Chondrocyte (in vitro differentiated cells): ENCODE results near the gene AFF3. TPM values are rescaled to one million over a fixed set of nuclear protein-coding genes. Genes with fewer than 3 reads are reported as not detected.
"Not testable (repeated sequence)": the region's sequence is repeated elsewhere in the genome, so short reads cannot be mapped to it uniquely, and the experiment has no call there.

ENCODE experiments used
- DNase-seq: peaks from one replicate; pipeline ENCODE4 v3.0.0; 2021; ENCODE audit warnings: mixed read lengths, low spot score
- H3K27ac Mint-ChIP-seq: one replicate; pipeline ENCODE4 v1.8.0; 2021; ENCODE audit warnings: mild to moderate bottlenecking, moderate library complexity, mixed read lengths; ENCODE audit not compliant: unreplicated experiment
- H3K27me3 Mint-ChIP-seq: 2 replicates; pipeline ENCODE4 v1.8.0; 2021; ENCODE audit warnings: low read depth, mixed read lengths
- H3K36me3 Mint-ChIP-seq: 2 replicates; pipeline ENCODE4 v1.8.0; 2021; ENCODE audit warnings: low read depth, mixed read lengths
- H3K4me1 Mint-ChIP-seq: 2 replicates; pipeline ENCODE4 v1.8.0; 2021; ENCODE audit warnings: low read depth, mild to moderate bottlenecking, mixed read lengths
- H3K4me3 Mint-ChIP-seq: one replicate; pipeline ENCODE4 v1.8.0; 2021; ENCODE audit warnings: mild to moderate bottlenecking, moderate library complexity, mixed read lengths; ENCODE audit not compliant: unreplicated experiment
- H3K9me3 Mint-ChIP-seq: 2 replicates; pipeline ENCODE4 v1.8.0; 2021; ENCODE audit warnings: low read depth, mixed read lengths
- total RNA-seq: library from RNA; stranded (reverse); gene quantifications from 3 replicates; pipeline ENCODE4 v1.2.1, GENCODE V29; 2021
- TF ChIP-seq, protein P1 (sequence below): fragments of 200-600 bp; sonication (generic); IDR thresholded peaks from 2 replicates; pipeline ENCODE4 v1.5.0; 2021; ENCODE audit warnings: antibody characterized with exemption, mild to moderate bottlenecking, moderate library complexity

Gene AFF3
- total RNA-seq, 1 donor from 2014 or later, result 127 TPM

DNA sequence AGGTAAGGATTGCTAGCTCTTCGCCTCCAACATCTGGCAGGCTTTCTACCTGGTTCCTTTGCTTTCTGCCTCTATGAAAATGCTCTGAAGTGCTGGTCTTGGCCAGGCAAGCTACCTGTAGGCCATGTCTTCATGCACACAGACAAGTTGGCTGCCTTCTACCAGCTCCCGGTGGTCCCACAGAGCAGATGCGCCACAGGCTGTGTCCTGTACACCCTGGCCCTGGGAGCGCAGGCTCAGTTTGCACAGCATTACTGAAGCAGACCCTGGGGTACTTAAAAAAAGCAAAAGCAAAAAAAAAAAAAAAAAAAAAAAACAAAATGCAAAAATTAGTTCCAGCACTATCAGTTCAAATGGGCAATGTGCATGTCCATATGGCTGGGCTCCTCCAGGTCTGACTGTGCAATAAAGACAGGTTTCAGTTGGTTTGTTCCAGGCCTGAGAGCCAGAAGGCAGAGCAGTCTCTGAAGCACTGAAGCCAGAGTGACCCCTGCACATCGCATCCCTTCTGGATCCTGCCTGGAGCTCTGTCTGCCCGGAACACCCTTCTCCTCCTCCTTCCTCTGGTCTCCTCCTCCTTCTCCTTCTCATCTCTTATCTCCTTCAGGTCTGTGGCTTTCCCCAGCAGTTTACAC is 364.6 kb downstream of the AFF3 start:
- no peaks in the 10 kb centered on the region for H3K27me3 Mint-ChIP-seq
- no peak for DNase-seq
- H3K36me3 Mint-ChIP-seq, result peaks cover 17% of the 10 kb centered on the region
- TF ChIP-seq, protein P1, sequence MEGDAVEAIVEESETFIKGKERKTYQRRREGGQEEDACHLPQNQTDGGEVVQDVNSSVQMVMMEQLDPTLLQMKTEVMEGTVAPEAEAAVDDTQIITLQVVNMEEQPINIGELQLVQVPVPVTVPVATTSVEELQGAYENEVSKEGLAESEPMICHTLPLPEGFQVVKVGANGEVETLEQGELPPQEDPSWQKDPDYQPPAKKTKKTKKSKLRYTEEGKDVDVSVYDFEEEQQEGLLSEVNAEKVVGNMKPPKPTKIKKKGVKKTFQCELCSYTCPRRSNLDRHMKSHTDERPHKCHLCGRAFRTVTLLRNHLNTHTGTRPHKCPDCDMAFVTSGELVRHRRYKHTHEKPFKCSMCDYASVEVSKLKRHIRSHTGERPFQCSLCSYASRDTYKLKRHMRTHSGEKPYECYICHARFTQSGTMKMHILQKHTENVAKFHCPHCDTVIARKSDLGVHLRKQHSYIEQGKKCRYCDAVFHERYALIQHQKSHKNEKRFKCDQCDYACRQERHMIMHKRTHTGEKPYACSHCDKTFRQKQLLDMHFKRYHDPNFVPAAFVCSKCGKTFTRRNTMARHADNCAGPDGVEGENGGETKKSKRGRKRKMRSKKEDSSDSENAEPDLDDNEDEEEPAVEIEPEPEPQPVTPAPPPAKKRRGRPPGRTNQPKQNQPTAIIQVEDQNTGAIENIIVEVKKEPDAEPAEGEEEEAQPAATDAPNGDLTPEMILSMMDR, result no peak
- H3K4me3 Mint-ChIP-seq, result no peak overlapping the region
- peaks cover 57% of the 10 kb centered on the region for H3K4me1 Mint-ChIP-seq
- no peak overlapping the region for H3K27ac Mint-ChIP-seq
- peaks cover 20% of the 10 kb centered on the region for H3K9me3 Mint-ChIP-seq

DNA sequence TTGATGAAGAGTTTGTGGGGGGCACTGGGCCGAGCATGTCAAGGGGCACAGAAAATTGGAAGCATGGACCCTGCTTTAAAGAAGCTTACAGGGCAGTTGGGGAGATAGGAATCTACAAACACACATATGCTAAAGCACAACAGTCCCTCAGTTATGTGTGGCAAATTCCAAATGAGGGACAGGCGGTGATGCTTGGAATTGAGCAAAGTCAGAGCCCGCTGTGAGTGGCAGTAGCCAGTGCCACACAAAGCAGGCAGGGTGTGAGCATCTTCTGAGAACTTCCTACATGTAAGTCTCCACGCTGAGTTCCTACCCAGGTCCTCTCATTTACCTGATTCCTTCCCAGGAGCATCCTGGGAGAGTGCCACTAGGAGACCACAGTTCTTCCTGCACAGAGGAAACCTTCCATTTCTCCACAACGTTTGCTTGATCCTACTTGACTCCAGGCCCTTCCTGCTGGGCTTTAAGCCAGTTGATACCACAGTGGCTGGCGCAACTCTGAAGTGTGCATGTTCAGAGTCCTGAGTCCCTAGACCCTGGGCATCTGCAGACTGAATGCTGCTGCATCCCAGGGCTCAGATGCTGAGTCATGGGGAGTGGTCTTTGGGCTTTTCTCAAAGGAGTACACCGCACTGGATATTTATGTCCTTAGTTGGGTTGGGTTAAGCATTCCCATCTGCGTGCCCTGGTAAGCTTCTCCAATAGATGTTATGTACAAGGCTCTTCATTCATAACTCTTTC is 365.3 kb downstream of the AFF3 start:
- no peak for DNase-seq
- H3K9me3 Mint-ChIP-seq, result peaks cover 20% of the 10 kb centered on the region
- peaks cover 64% of the 10 kb centered on the region for H3K4me1 Mint-ChIP-seq
- peaks cover 17% of the 10 kb centered on the region for H3K36me3 Mint-ChIP-seq
- TF ChIP-seq, protein P1, result no peak
- peak overlapping the region; percentile 13 for H3K27ac Mint-ChIP-seq
- H3K27me3 Mint-ChIP-seq, result no peaks in the 10 kb centered on the region
- H3K4me3 Mint-ChIP-seq, result no peak overlapping the region

GRCh38 chr2:99776206-99776905 is 366.0 kb downstream of the AFF3 start:
- H3K9me3 Mint-ChIP-seq, result peaks cover 20% of the 10 kb centered on the region
- peaks cover 19% of the 10 kb centered on the region for H3K36me3 Mint-ChIP-seq
- peak overlapping the region; percentile 84 for H3K27ac Mint-ChIP-seq
- no peak for DNase-seq
- TF ChIP-seq, protein P1, result no peak
- peaks cover 70% of the 10 kb centered on the region for H3K4me1 Mint-ChIP-seq
- H3K4me3 Mint-ChIP-seq, result no peak overlapping the region
- no peaks in the 10 kb centered on the region for H3K27me3 Mint-ChIP-seq

DNA sequence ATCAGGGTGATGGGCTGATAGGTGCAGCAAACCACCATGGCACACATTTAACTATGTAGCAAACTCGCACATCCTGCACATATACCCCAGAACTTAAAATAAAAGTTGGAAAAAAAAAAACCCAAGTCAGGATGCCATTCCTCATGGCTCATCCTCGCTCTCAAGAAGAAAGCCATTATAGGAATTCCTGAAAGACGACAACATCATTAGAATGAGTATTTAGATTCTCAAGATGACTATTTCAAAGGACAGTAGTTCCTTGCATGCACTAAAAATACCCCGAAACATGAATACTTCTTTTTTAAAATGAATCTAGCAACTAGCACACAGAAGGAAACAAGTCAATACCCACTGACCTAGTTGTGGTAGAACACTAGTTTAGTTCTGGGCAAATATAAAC is 366.8 kb downstream of the AFF3 start:
- Mint-ChIP-seq H3K27me3 (no peaks in the 10 kb centered on the region), H3K4me3 (no peak overlapping the region), H3K36me3 (peaks cover 20% of the 10 kb centered on the region), H3K9me3 (peaks cover 20% of the 10 kb centered on the region), H3K27ac (peak overlapping the region; percentile 84), H3K4me1 (peaks cover 68% of the 10 kb centered on the region)
- TF ChIP-seq, protein P1, result no peak
- no peak for DNase-seq

DNA sequence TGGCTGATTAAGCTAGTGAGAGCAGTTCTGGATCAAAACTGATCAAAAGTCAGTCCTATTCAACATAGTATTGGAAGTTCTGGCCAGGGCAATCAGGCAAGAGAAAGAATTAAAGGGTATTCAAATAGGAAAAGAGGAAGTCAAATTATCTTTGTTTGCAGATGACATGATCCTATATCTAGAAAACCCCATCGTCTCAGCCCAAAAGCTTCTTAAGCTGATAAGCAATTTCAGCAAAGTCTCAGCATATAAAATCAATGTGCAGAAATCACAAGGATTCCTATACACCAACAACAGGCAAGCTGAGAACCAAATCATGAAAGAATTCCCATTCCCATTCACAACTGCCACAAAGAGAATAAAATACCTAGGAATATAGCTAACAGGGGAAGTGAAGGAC is 368.7 kb downstream of the AFF3 start:
- H3K4me3 Mint-ChIP-seq, H3K27ac Mint-ChIP-seq, H3K27me3 Mint-ChIP-seq, DNase-seq: not testable (repeated sequence)
- peaks cover 22% of the 10 kb centered on the region for H3K36me3 Mint-ChIP-seq
- peaks cover 60% of the 10 kb centered on the region for H3K4me1 Mint-ChIP-seq
- H3K9me3 Mint-ChIP-seq, result peaks cover 25% of the 10 kb centered on the region
